Mucosa of stomach (tissue), 1 donor: Measurements from ENCODE around the gene JPH4.

Experiments used
- H3K27me3 ChIP-seq: one replicate; pipeline ENCODE4 v1.7.0; 2013; ENCODE audit warnings: mild to moderate bottlenecking, low read length; ENCODE audit not compliant: control insufficient read depth, insufficient read depth
- H3K36me3 ChIP-seq: one replicate; pipeline ENCODE4 v1.7.0; 2013; ENCODE audit warnings: low read length; ENCODE audit not compliant: control insufficient read depth, insufficient read depth
- H3K4me1 ChIP-seq: one replicate; pipeline ENCODE4 v1.7.0; 2013; ENCODE audit warnings: mild to moderate bottlenecking, low read length; ENCODE audit not compliant: control insufficient read depth, insufficient read depth
- H3K4me3 ChIP-seq: one replicate; pipeline ENCODE4 v1.7.0; 2013; ENCODE audit warnings: low read length
- H3K9ac ChIP-seq: one replicate; pipeline ENCODE4 v1.7.0; 2013; ENCODE audit warnings: mild to moderate bottlenecking, low read length, moderate library complexity
- H3K9me3 ChIP-seq: one replicate; pipeline ENCODE4 v1.7.0; 2013; ENCODE audit warnings: mild to moderate bottlenecking, low read length, moderate library complexity; ENCODE audit not compliant: control insufficient read depth
- donor health status: Pancreatic carcinoma.

JPH4 gene

DNA sequence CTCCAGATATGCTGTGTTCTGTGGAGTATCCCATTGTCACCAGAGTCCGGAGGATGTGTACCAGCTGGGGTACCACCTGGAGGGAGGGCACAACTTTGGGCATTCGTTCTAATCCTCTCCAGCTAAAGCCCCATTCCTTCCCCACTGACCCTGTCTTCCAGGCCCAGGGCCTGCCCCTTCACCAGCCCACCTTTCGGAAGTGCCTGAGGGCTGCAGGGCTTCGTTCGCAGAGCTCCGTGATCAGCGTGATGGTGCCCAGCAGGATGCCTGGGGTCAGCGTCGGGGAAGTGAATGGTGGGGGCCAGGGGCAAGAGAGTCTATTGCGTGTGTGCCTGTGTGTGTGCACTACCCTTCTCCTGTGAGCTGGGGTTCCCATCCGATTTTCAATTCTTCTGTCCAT lies 13.0 kb downstream of the JPH4 start:
- no peak overlapping the region for H3K9ac ChIP-seq
- H3K4me1 ChIP-seq: peaks cover 32% of the 10 kb centered on the region
- H3K9me3 ChIP-seq: no peaks in the 10 kb centered on the region
- H3K27me3 ChIP-seq: no peaks in the 10 kb centered on the region
- H3K4me3 ChIP-seq: no peak overlapping the region
- peaks cover 13% of the 10 kb centered on the region for H3K36me3 ChIP-seq

DNA sequence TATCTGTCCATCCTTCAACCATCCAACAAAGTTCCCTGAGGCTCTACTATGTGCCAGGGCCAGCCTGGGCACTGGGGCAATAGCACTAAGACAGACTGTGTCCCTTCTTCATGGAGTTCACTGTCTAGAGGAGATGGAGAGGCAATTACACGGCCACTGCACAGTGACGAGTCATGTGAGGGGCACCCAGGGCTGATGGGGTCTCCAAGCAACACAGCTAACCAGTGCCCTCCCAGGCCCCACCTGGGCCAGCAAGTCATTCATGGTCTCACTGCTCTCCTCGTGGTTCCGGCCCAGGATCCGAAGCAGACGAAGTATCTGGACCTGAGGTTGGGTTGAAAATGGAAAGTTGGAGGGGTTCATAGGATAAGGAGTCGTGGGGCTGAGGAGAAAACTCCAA lies 13.7 kb downstream of the JPH4 start:
- H3K36me3 ChIP-seq: peaks cover 16% of the 10 kb centered on the region
- no peaks in the 10 kb centered on the region for H3K27me3 ChIP-seq

DNA sequence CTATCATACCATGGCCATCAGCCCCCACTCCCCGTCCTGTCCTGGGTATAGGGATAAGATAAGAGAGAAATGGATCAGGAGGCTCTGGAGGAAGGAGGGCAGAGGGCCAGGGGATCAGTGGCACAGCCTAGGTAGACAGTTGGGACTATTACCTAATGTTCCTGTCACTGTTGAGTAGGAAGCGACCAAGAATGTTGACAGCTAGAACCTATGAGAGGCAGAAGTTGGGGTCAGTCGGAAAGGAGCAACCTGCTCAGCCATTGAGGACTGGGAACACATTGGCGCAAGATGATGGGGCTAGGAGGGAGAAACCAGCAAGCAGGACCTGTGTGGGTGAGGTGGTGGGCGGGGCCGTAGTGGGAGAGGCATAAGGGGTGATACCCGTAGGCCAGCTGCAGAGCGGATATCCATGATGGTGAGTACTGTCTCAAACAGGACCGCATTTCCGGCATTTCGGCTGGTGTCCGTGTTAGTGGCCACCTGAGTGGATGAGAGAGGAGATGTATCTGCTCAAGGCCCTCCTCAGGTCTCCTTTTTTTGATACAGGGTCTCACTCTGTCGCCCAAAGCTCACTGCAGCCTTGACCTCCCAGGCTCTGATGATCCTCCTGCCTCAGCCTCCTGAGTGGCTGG lies 14.3 kb downstream of the JPH4 start:
- Histone ChIP-seq H3K4me1 (peaks cover 26% of the 10 kb centered on the region), H3K9ac (no peak overlapping the region), H3K27me3 (no peaks in the 10 kb centered on the region), H3K4me3 (no peak overlapping the region), H3K36me3 (peaks cover 19% of the 10 kb centered on the region), H3K9me3 (no peaks in the 10 kb centered on the region)

More for the DNA sequence above, 13.7 kb downstream of the JPH4 start:
- Histone ChIP-seq H3K4me1 (peaks cover 32% of the 10 kb centered on the region), H3K4me3 (no peak overlapping the region), H3K9ac (no peak overlapping the region), H3K9me3 (no peaks in the 10 kb centered on the region)

DNA sequence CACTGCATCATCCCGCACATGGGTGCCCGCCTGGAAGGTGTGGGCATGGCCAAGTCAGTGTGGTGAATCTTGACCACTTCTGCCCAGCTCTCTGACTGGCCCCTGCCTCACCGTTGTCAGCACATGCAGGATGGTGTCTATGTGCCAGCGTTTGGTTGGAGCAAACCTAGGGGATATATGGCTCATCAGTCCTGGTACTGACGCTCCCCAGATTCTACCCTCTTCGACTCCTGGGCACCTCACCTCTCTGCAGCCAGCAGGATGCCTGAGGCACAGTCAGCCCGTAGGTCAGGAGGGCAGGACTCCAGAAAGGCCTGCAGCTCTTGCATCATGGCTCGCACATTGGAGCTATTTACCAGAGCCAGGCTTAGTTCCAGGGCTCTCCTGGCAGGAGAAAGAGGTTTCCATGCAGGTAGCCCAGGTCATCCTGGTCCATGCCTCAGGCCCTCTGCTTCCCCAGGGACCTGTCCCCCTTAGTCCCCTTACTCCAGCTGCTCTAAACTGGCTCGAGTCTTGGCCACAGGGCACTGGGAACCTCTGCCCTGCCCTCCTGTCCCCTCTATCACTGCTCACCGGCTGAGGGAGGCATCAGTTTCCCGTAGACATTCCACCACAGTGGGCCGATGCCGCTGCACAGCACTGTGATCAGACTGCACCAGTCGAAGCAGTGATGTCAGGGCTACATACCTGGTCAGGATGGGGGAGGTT lies 15.0 kb downstream of the JPH4 start:
- peaks cover 19% of the 10 kb centered on the region for H3K36me3 ChIP-seq
- H3K9ac ChIP-seq: no peak overlapping the region

DNA sequence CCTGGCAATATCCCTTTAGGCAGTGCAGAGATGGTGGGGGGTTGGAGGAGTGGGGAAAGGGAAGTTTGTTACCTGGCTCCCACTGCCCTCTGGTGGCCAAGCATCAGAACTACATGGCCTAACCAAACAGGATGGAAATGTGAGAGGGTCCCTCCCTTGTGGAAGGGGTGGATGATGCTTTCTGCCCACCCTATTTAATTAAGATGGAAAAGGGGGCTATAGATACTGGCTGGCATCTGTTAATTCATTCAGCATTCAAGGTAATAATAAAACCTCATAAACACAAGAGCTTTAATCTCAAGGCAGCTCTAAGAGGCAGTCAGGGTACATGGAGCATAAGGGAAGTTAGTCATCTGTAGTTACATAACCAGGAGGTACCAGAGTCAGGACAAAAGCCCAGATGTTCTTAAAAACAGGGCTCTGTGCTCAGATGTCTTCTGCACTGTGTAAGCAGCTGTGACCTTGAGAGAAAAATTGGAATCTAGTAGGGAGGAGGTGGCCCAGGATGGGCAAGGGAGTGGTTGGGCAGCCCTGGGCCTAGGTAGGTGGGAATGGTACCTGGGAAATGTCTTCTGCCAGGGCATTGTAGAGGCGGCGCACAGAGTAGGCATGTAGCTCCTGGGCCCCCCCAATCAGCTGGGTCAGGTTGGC lies 15.6 kb downstream of the JPH4 start:
- peaks cover 21% of the 10 kb centered on the region for H3K4me1 ChIP-seq
- H3K9ac ChIP-seq: no peak overlapping the region
- H3K4me3 ChIP-seq: no peak overlapping the region
- no peaks in the 10 kb centered on the region for H3K27me3 ChIP-seq
- H3K9me3 ChIP-seq: no peaks in the 10 kb centered on the region
- peaks cover 26% of the 10 kb centered on the region for H3K36me3 ChIP-seq

More for the DNA sequence above, 15.0 kb downstream of the JPH4 start:
- Histone ChIP-seq H3K9me3 (no peaks in the 10 kb centered on the region), H3K27me3 (no peaks in the 10 kb centered on the region), H3K4me3 (no peak overlapping the region), H3K4me1 (peaks cover 21% of the 10 kb centered on the region)

- H3K4me3 ChIP-seq: no peak overlapping the region
- H3K9me3 ChIP-seq: no peaks in the 10 kb centered on the region
- no peaks in the 10 kb centered on the region for H3K27me3 ChIP-seq
- peaks cover 25% of the 10 kb centered on the region for H3K4me1 ChIP-seq
- peaks cover 27% of the 10 kb centered on the region for H3K36me3 ChIP-seq
- no peak overlapping the region for H3K9ac ChIP-seq
Observed at GRCh38 chr14:23561873-23562821, 16.4 kb downstream of the JPH4 start.

- Histone ChIP-seq H3K36me3 (peaks cover 27% of the 10 kb centered on the region), H3K4me3 (no peak overlapping the region), H3K4me1 (peaks cover 24% of the 10 kb centered on the region), H3K9ac (no peak overlapping the region), H3K27me3 (no peaks in the 10 kb centered on the region), H3K9me3 (no peaks in the 10 kb centered on the region)
Observed at GRCh38 chr14:23561259-23561658, 17.3 kb downstream of the JPH4 start.

GRCh38 chr14:23559926-23560520 lies 18.6 kb downstream of the JPH4 start:
- H3K9me3 ChIP-seq: no peaks in the 10 kb centered on the region
- H3K4me3 ChIP-seq: no peak overlapping the region
- H3K9ac ChIP-seq: no peak overlapping the region
- peaks cover 23% of the 10 kb centered on the region for H3K4me1 ChIP-seq
- no peaks in the 10 kb centered on the region for H3K27me3 ChIP-seq
- H3K36me3 ChIP-seq: peaks cover 27% of the 10 kb centered on the region

GRCh38 chr14:23559010-23559925 lies 19.3 kb downstream of the JPH4 start:
- H3K36me3 ChIP-seq: peaks cover 27% of the 10 kb centered on the region
- H3K4me3 ChIP-seq: no peak overlapping the region
- peaks cover 23% of the 10 kb centered on the region for H3K4me1 ChIP-seq
- no peaks in the 10 kb centered on the region for H3K9me3 ChIP-seq
- no peak overlapping the region for H3K9ac ChIP-seq
- no peaks in the 10 kb centered on the region for H3K27me3 ChIP-seq

DNA sequence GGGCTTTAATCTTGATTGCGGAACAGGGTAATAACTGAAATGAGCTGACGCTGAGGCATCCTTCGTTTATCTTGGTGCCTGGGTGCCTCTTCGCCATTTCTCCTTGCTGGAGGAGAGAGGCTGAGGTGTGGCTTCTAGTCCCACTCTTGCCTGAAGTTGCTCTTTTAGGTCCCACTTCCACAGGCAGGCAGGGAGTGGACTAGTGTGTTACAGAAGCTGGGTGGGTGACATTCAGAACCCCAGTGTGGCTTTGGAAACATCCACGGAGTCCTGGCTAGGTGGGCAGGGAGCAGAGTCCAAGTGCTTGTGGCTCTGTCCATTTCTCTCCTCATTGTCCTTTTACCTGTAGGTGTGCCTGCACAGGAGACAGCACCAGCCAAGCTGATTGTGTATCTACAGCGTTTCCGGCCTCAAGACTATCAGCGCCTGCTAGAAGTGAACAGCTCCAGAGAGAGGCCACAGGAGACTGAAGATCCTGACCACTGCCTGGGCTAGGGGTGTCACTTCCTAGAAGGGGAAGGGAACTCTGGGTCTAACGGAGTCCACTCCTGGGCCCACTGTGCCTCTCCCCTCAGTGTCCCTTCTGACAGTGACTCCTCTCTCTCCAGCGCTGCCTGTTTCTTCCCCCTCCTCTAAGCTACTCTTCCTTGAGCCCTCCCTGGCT lies 20.1 kb downstream of the JPH4 start:
- H3K4me1 ChIP-seq: peaks cover 23% of the 10 kb centered on the region
- peaks cover 27% of the 10 kb centered on the region for H3K36me3 ChIP-seq
- no peaks in the 10 kb centered on the region for H3K9me3 ChIP-seq
- H3K4me3 ChIP-seq: no peak overlapping the region
- peak overlapping the region; percentile 19 for H3K9ac ChIP-seq
- no peaks in the 10 kb centered on the region for H3K27me3 ChIP-seq
